Mesenchymal stem cell (in vitro differentiated cells and primary cell): Measurements from ENCODE around the gene TMEM72.
A peak's percentile ranks its signal among the peaks of the same experiment; 100 is the strongest.

ENCODE experiments used
- DNase-seq: peaks from one replicate; pipeline ENCODE4 v3.0.0-alpha.2; 2013
- H2AFZ ChIP-seq: one replicate; pipeline ENCODE4 v1.6.1; 2013; ENCODE audit warnings: low read depth, mild to moderate bottlenecking, control low read depth, inconsistent platforms, low read length, moderate library complexity
- H2AK5ac ChIP-seq: 2 replicates; pipeline ENCODE4 v1.6.1; 2013; ENCODE audit warnings: low read length, moderate library complexity, mild to moderate bottlenecking, inconsistent platforms; ENCODE audit not compliant: severe bottlenecking
- H2BK120ac ChIP-seq: one replicate; pipeline ENCODE4 v1.6.1; 2013; ENCODE audit warnings: low read depth, mild to moderate bottlenecking, inconsistent platforms, low read length, moderate library complexity
- H2BK12ac ChIP-seq, 2 experiments: one replicate each; pipeline ENCODE4 v1.6.1; 2013; ENCODE audit warnings: inconsistent platforms in 2 of 2, low read length in 2 of 2, mild to moderate bottlenecking in 2 of 2, moderate library complexity in 2 of 2, control low read depth in 1 of 2
- H2BK15ac ChIP-seq: one replicate; pipeline ENCODE4 v1.6.1; 2013; ENCODE audit warnings: mild to moderate bottlenecking, low read depth, inconsistent platforms; ENCODE audit not compliant: poor library complexity, severe bottlenecking
- H2BK5ac ChIP-seq: 2 replicates; pipeline ENCODE4 v1.6.1; 2013; ENCODE audit warnings: low read depth, mild to moderate bottlenecking, low read length, control low read depth, inconsistent platforms; ENCODE audit not compliant: poor library complexity, severe bottlenecking
- H3K14ac ChIP-seq, 2 experiments: one replicate each; pipeline ENCODE4 v1.6.1; 2013; ENCODE audit warnings: inconsistent platforms in 2 of 2, low read length in 2 of 2, control low read depth in 1 of 2, mild to moderate bottlenecking in 1 of 2, moderate library complexity in 1 of 2
- H3K18ac ChIP-seq, 2 experiments: one replicate each; pipeline ENCODE4 v1.6.1; 2013; ENCODE audit warnings: inconsistent platforms in 2 of 2, low read length in 2 of 2, control low read depth in 1 of 2, low read depth in 1 of 2, mild to moderate bottlenecking in 1 of 2
- H3K23ac ChIP-seq, 2 experiments: one replicate each; pipeline ENCODE4 v1.6.1; 2013; ENCODE audit warnings: inconsistent platforms in 2 of 2, low read length in 2 of 2, mild to moderate bottlenecking in 2 of 2, moderate library complexity in 2 of 2, control low read depth in 1 of 2
- H3K27ac ChIP-seq: 2 replicates; pipeline ENCODE4 v1.5.1; 2013; ENCODE audit warnings: mild to moderate bottlenecking, moderate library complexity, low read length, control low read depth, inconsistent platforms; ENCODE audit not compliant: poor library complexity, severe bottlenecking
- H3K27me3 ChIP-seq, 2 experiments: 2 replicates each; pipeline versions ENCODE4 v1.6.1 to v1.7.0; 2013; ENCODE audit warnings: low read length in 2 of 2, mild to moderate bottlenecking in 2 of 2, moderate library complexity in 2 of 2, control low read depth in 1 of 2, inconsistent platforms in 1 of 2; ENCODE audit not compliant: control insufficient read depth in 1 of 2, insufficient read depth in 1 of 2
- H3K36me3 ChIP-seq, 2 experiments: 2 replicates each; pipeline versions ENCODE4 v1.6.1 to v1.7.0; 2013; ENCODE audit warnings: low read length in 2 of 2, control low read depth in 1 of 2, inconsistent platforms in 1 of 2, low read depth in 1 of 2, mild to moderate bottlenecking in 1 of 2; ENCODE audit not compliant: insufficient read depth in 2 of 2, control insufficient read depth in 1 of 2
- H3K4ac ChIP-seq, 2 experiments: one replicate each; pipeline ENCODE4 v1.6.1; 2013; ENCODE audit warnings: inconsistent platforms in 2 of 2, low read length in 2 of 2, mild to moderate bottlenecking in 2 of 2, moderate library complexity in 2 of 2, control low read depth in 1 of 2, low read depth in 1 of 2
- H3K4me1 ChIP-seq: 2 replicates; pipeline ENCODE4 v1.6.1; 2013; ENCODE audit warnings: low read depth, low read length, control low read depth; ENCODE audit not compliant: control insufficient read depth, insufficient read depth
- H3K4me2 ChIP-seq: 2 replicates; pipeline ENCODE4 v1.6.1; 2013; ENCODE audit warnings: low read length, mild to moderate bottlenecking, inconsistent platforms; ENCODE audit not compliant: poor library complexity, severe bottlenecking
- H3K4me3 ChIP-seq, 2 experiments: 2 replicates each; pipeline versions ENCODE4 v1.5.1 to v1.7.0; 2013; ENCODE audit warnings: low read length in 2 of 2, mild to moderate bottlenecking in 2 of 2, control low read depth in 1 of 2, low read depth in 1 of 2; ENCODE audit not compliant: insufficient read depth in 1 of 2
- H3K79me1 ChIP-seq: replicated peaks from 2 replicates; pipeline ENCODE4 v1.6.1; 2013; ENCODE audit warnings: mild to moderate bottlenecking, control low read depth, low read length, inconsistent platforms; ENCODE audit not compliant: poor library complexity, severe bottlenecking
- H3K9ac ChIP-seq: 2 replicates; pipeline ENCODE4 v1.7.0; 2013; ENCODE audit warnings: mild to moderate bottlenecking, low read length, moderate library complexity
- H3K9me3 ChIP-seq: 2 replicates; pipeline ENCODE4 v1.7.0; 2013; ENCODE audit warnings: mild to moderate bottlenecking, low read length; ENCODE audit not compliant: control insufficient read depth
- H4K8ac ChIP-seq: one replicate; pipeline ENCODE4 v1.6.1; 2013; ENCODE audit warnings: inconsistent platforms, mild to moderate bottlenecking, low read length, moderate library complexity
- H4K91ac ChIP-seq: one replicate; pipeline ENCODE4 v1.6.1; 2013; ENCODE audit warnings: mild to moderate bottlenecking, low read length, inconsistent platforms
- WGBS: methylation state at CpG from one replicate; pipeline ENCODE4 v1.1.7; 2013; ENCODE audit warnings: mixed read lengths; 5-methylcytosine and 5-hydroxymethylcytosine counted together

Gene TMEM72

GRCh38 chr10:44870031-44870430 is 41.1 kb upstream of the TMEM72 start:
- H3K4me2 ChIP-seq, result no peak overlapping the region
- H2AK5ac ChIP-seq, result no peak overlapping the region
- H2BK120ac ChIP-seq, result no peak overlapping the region
- 95% methylated on average over 5 of the region's 6 CpGs for WGBS
- H3K9ac ChIP-seq, result no peak overlapping the region
- no peak overlapping the region for H2BK12ac ChIP-seq
- H3K79me1 ChIP-seq, result no peaks in the 10 kb centered on the region
- H3K27me3 ChIP-seq, result peaks cover 0 to 9% of the 10 kb centered on the region in 2 experiments
- H3K9me3 ChIP-seq, result no peaks in the 10 kb centered on the region
- H3K4ac ChIP-seq, result no peak overlapping the region
- no peak overlapping the region for H3K23ac ChIP-seq
- H3K4me3 ChIP-seq, result no peak overlapping the region
- H3K18ac ChIP-seq, result no peak overlapping the region
- H4K8ac ChIP-seq, result no peak overlapping the region
- no peak overlapping the region for H2AFZ ChIP-seq
- no peak overlapping the region for H3K27ac ChIP-seq
- H4K91ac ChIP-seq, result no peak overlapping the region
- no peak overlapping the region for H3K14ac ChIP-seq
- H2BK5ac ChIP-seq, result no peak overlapping the region
- no peak overlapping the region for H2BK15ac ChIP-seq
- DNase-seq, result no peak
- H3K36me3 ChIP-seq, result no peaks in the 10 kb centered on the region
- H3K4me1 ChIP-seq, result peaks cover 4% of the 10 kb centered on the region

- Histone ChIP-seq H3K79me1 (no peaks in the 10 kb centered on the region), H2BK5ac (no peak overlapping the region), H3K27me3 (peaks cover 0 to 3% of the 10 kb centered on the region in 2 experiments), H2BK15ac (no peak overlapping the region), H3K14ac (no peak overlapping the region), H2AFZ (no peak overlapping the region), H2BK120ac (no peak overlapping the region), H3K9ac (no peak overlapping the region), H3K4ac (no peak overlapping the region), H3K23ac (no peak overlapping the region), H3K4me1 (no peaks in the 10 kb centered on the region), H3K9me3 (no peaks in the 10 kb centered on the region), H3K4me2 (no peak overlapping the region), H2AK5ac (no peak overlapping the region), H2BK12ac (no peak overlapping the region), H3K27ac (no peak overlapping the region), H3K18ac (no peak overlapping the region), H4K91ac (no peak overlapping the region), H4K8ac (no peak overlapping the region), H3K4me3 (no peak overlapping the region), H3K36me3 (no peaks in the 10 kb centered on the region)
- DNase-seq, result no peak
- WGBS, result 93% methylated on average over 3 of the region's 6 CpGs
Observed at GRCh38 chr10:44873160-44873559, 38.0 kb upstream of the TMEM72 start.

- H3K4me3 ChIP-seq, result no peak overlapping the region
- no peak overlapping the region for H2BK5ac ChIP-seq
- H3K4me2 ChIP-seq, result no peak overlapping the region
- no peak for DNase-seq
- peak overlapping the region in 1 of 2 experiments; percentile 43 for H2BK12ac ChIP-seq
- no peak overlapping the region for H3K4ac ChIP-seq
- H3K27me3 ChIP-seq, result peaks cover 0 to 3% of the 10 kb centered on the region in 2 experiments
- no peak overlapping the region for H2BK120ac ChIP-seq
- no peak overlapping the region for H4K8ac ChIP-seq
- H3K36me3 ChIP-seq, result no peaks in the 10 kb centered on the region
- WGBS, result 94% methylated on average over 1 of the region's 1 CpG
- no peak overlapping the region for H2AFZ ChIP-seq
- no peak overlapping the region for H3K27ac ChIP-seq
- no peak overlapping the region for H3K14ac ChIP-seq
- no peaks in the 10 kb centered on the region for H3K9me3 ChIP-seq
- H3K9ac ChIP-seq, result no peak overlapping the region
- H3K79me1 ChIP-seq, result no peaks in the 10 kb centered on the region
- H3K23ac ChIP-seq, result no peak overlapping the region
- peaks cover 4% of the 10 kb centered on the region for H3K4me1 ChIP-seq
- H3K18ac ChIP-seq, result no peak overlapping the region
- H2AK5ac ChIP-seq, result no peak overlapping the region
- H2BK15ac ChIP-seq, result no peak overlapping the region
- no peak overlapping the region for H4K91ac ChIP-seq
Observed at GRCh38 chr10:44874166-44874565, 37.0 kb upstream of the TMEM72 start.

GRCh38 chr10:44878706-44879530 is 32.2 kb upstream of the TMEM72 start:
- H4K91ac ChIP-seq, result peak overlapping the region; percentile 89
- H3K27me3 ChIP-seq, result peaks cover 30 to 36% of the 10 kb centered on the region in 2 experiments
- peak overlapping the region in 1 of 2 experiments; percentile 70 for H2BK12ac ChIP-seq
- H3K14ac ChIP-seq, result no peak overlapping the region
- H3K36me3 ChIP-seq, result no peaks in the 10 kb centered on the region
- H2BK15ac ChIP-seq, result peak overlapping the region; percentile 84
- H3K23ac ChIP-seq, result no peak overlapping the region
- DNase-seq, result peak; percentile 86
- peak overlapping the region in 1 of 2 experiments; percentile 49 for H3K4ac ChIP-seq
- H2AK5ac ChIP-seq, result no peak overlapping the region
- no peaks in the 10 kb centered on the region for H3K9me3 ChIP-seq
- peak overlapping the region; percentile 88 for H3K9ac ChIP-seq
- peak overlapping the region; percentile 22 for H2BK120ac ChIP-seq
- H4K8ac ChIP-seq, result peak overlapping the region; percentile 92
- H3K18ac ChIP-seq, result peak overlapping the region; percentile 58 to 76
- H3K4me1 ChIP-seq, result peaks cover 9% of the 10 kb centered on the region
- no peaks in the 10 kb centered on the region for H3K79me1 ChIP-seq
- peak overlapping the region; percentile 31 to 79 for H3K4me3 ChIP-seq
- no peak overlapping the region for H2BK5ac ChIP-seq
- peak overlapping the region; percentile 56 for H2AFZ ChIP-seq
- under 1% methylated on average over 29 of the region's 29 CpGs for WGBS
- H3K4me2 ChIP-seq, result peak overlapping the region; percentile 78
- H3K27ac ChIP-seq, result no peak overlapping the region
